Peyer's patch (tissue), 4 donors: ENCODE data around the gene DPP9.

Source experiments
- POLR2A ChIP-seq, 2 donors: fragments of 450-650 bp; IDR thresholded peaks; one replicate each; pipeline ENCODE4 v1.5.1; 2017; ENCODE audit warnings: antibody characterized with exemption in 2 of 2, mild to moderate bottlenecking in 2 of 2, moderate library complexity in 2 of 2
- TF ChIP-seq, protein P1 (sequence below), 6 experiments: fragments of 450-650 bp in 4 of 6; fragments of 200-600 bp in 2 of 6; sonication (generic) in 1 of 6; IDR thresholded peaks; one replicate each; pipeline ENCODE4 v1.5.1; 2017 to 2019; ENCODE audit warnings: antibody characterized with exemption in 6 of 6, mild to moderate bottlenecking in 3 of 6, moderate library complexity in 1 of 6

DNA sequence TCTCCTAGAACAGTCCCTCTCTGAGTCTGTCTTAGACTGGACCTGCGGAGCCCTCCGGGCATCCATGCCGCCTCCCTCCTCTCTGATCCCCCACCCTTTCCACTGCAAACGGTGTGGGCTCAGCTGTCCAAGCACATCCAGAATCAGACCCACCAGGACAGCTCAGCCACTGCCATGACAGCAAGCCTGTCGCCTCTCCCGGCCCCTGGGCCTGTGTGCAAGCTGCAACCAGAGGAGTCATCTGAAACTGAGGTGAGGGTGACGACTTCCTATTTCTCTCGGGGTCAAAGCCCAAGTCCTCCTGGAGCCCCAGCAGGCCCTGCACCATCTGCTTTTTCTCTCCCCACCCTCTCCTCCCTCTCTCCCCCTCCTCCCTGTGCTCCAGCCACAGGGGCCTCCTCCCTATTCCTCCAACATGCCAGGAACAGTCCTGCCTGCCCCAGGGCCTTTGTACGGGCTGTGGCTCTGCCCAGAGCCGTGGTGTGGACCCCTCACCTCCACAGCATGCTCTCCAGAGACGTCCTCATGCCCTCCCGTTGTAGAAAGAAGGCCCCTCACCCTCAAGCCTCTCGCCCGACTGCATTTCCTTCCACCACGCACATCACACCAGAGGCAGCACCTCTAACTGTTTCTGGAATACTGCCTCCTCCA, 30.0 kb downstream of the DPP9 start:
- TF ChIP-seq, protein P1, sequence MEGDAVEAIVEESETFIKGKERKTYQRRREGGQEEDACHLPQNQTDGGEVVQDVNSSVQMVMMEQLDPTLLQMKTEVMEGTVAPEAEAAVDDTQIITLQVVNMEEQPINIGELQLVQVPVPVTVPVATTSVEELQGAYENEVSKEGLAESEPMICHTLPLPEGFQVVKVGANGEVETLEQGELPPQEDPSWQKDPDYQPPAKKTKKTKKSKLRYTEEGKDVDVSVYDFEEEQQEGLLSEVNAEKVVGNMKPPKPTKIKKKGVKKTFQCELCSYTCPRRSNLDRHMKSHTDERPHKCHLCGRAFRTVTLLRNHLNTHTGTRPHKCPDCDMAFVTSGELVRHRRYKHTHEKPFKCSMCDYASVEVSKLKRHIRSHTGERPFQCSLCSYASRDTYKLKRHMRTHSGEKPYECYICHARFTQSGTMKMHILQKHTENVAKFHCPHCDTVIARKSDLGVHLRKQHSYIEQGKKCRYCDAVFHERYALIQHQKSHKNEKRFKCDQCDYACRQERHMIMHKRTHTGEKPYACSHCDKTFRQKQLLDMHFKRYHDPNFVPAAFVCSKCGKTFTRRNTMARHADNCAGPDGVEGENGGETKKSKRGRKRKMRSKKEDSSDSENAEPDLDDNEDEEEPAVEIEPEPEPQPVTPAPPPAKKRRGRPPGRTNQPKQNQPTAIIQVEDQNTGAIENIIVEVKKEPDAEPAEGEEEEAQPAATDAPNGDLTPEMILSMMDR (IDR thresholded peaks at IDR 0.05) = no peak
- no peak for TF ChIP-seq POLR2A (IDR thresholded peaks at IDR 0.05)
